HepG2 (cell line): ENCODE measurements around the gene TRIM25. TPM values are rescaled to one million over a fixed set of nuclear protein-coding genes. Genes with fewer than 3 reads are reported as not detected.

Experiments used
- DNMT1 ChIP-seq: sonication (generic); formaldehyde crosslinking; IDR thresholded peaks from 2 replicates; pipeline ENCODE4 v1.5.1; 2020; ENCODE audit warnings: mild to moderate bottlenecking, missing genetic modification reagents
- MYPOP ChIP-seq: sonication (generic); formaldehyde crosslinking; IDR thresholded peaks from 2 replicates; pipeline ENCODE4 v1.8.1; 2023; ENCODE audit warnings: mild to moderate bottlenecking, moderate library complexity, missing genetic modification reagents
- PHF20 ChIP-seq: sonication (generic); formaldehyde crosslinking; IDR thresholded peaks from 2 replicates; pipeline ENCODE4 v1.5.0; 2020; ENCODE audit warnings: mild to moderate bottlenecking, missing genetic modification reagents
- REPIN1 ChIP-seq: sonication (generic); formaldehyde crosslinking; IDR thresholded peaks from 2 replicates; pipeline ENCODE4 v1.8.0; 2022; ENCODE audit warnings: missing genetic modification reagents, low read depth, mild to moderate bottlenecking, borderline replicate concordance
- SIX4 ChIP-seq: sonication (generic); formaldehyde crosslinking; IDR thresholded peaks from 2 replicates; pipeline ENCODE4 v1.4.0; 2020; ENCODE audit warnings: missing genetic modification reagents
- SKI ChIP-seq: fragments of 450-650 bp; IDR thresholded peaks from one replicate; pipeline ENCODE4 v1.6.1; 2018; ENCODE audit warnings: mild to moderate bottlenecking; ENCODE audit not compliant: partially characterized antibody
- SP1 ChIP-seq, 2 experiments: fragments of 450-650 bp in 1 of 2; sonication (generic) in 1 of 2; formaldehyde crosslinking in 1 of 2; IDR thresholded peaks; 2 replicates each; pipeline versions ENCODE4 v1.4.0 to v1.6.1; 2016 to 2020; ENCODE audit warnings: missing genetic modification reagents in 1 of 2
- STAG1 ChIP-seq: sonication (generic); formaldehyde crosslinking; IDR thresholded peaks from 2 replicates; pipeline ENCODE4 v1.4.0; 2020; ENCODE audit warnings: missing genetic modification reagents
- TAF15 ChIP-seq: fragments of 200-400 bp; formaldehyde crosslinking; IDR thresholded peaks from one replicate; pipeline ENCODE4 v1.6.1; 2018; ENCODE audit warnings: mild to moderate bottlenecking, low read depth, low read length; ENCODE audit not compliant: poor library complexity, severe bottlenecking
- TEF ChIP-seq: sonication (generic); formaldehyde crosslinking; IDR thresholded peaks from 2 replicates; pipeline ENCODE4 v1.5.0; 2020; ENCODE audit warnings: missing genetic modification reagents
- ZBTB46 ChIP-seq: sonication (generic); formaldehyde crosslinking; IDR thresholded peaks from 2 replicates; pipeline ENCODE4 v1.4.0; 2020; ENCODE audit warnings: mild to moderate bottlenecking, missing genetic modification reagents, borderline replicate concordance
- ZFYVE20 ChIP-seq: sonication (generic); formaldehyde crosslinking; IDR thresholded peaks from 2 replicates; pipeline ENCODE4 v1.8.0; 2023; ENCODE audit warnings: low read depth, mild to moderate bottlenecking, moderate library complexity, missing genetic modification reagents, borderline replicate concordance
- ZNF280B ChIP-seq: sonication (generic); formaldehyde crosslinking; IDR thresholded peaks from 2 replicates; pipeline ENCODE4 v1.5.0; 2020; ENCODE audit warnings: missing genetic modification reagents, mild to moderate bottlenecking, borderline replicate concordance
- ZNF33A ChIP-seq: sonication (generic); formaldehyde crosslinking; IDR thresholded peaks from 2 replicates; pipeline ENCODE4 v1.5.1; 2020; ENCODE audit warnings: missing genetic modification reagents, mild to moderate bottlenecking, moderate library complexity, borderline replicate concordance
- ZNF430 ChIP-seq: sonication (generic); formaldehyde crosslinking; IDR thresholded peaks from 2 replicates; pipeline ENCODE4 v1.9.0; 2021; ENCODE audit warnings: mild to moderate bottlenecking, missing genetic modification reagents
- ZNF619 ChIP-seq: sonication (generic); formaldehyde crosslinking; IDR thresholded peaks from 2 replicates; pipeline ENCODE4 v1.4.0; 2020; ENCODE audit warnings: mild to moderate bottlenecking, missing genetic modification reagents
- ZNF644 ChIP-seq: IDR thresholded peaks from 2 replicates; pipeline ENCODE4 v1.6.1; 2016; ENCODE audit warnings: low read depth
- ZNF709 ChIP-seq: sonication (generic); formaldehyde crosslinking; IDR thresholded peaks from 2 replicates; pipeline ENCODE4 v1.5.0; 2020; ENCODE audit warnings: mild to moderate bottlenecking, missing genetic modification reagents
- ZNF800 ChIP-seq: sonication (generic); formaldehyde crosslinking; IDR thresholded peaks from 2 replicates; pipeline ENCODE4 v1.4.0; 2020; ENCODE audit warnings: missing genetic modification reagents
- ZNF839 ChIP-seq: sonication (generic); formaldehyde crosslinking; IDR thresholded peaks from 2 replicates; pipeline ENCODE4 v1.4.0; 2020; ENCODE audit warnings: missing genetic modification reagents, mild to moderate bottlenecking, borderline replicate concordance
- polyA plus RNA-seq, 8 experiments: library from polyadenylated mRNA; depleted of rRNA in 3 of 8; stranded (reverse) in 7 of 8; unstranded in 1 of 8; fragments of >200 nt; fragmentation: Illumina TruSeq in 4 of 8; extraction: Trizol in 4 of 8; gene quantifications; 2 replicates each; pipeline versions ENCODE4 v1.2.1 to v1.2.3, GENCODE V29; 2011 to 2016; ENCODE audit warnings: low read depth in 4 of 8, missing spikeins in 1 of 8, mixed read lengths in 1 of 8; ENCODE audit not compliant: insufficient read depth in 1 of 8
- total RNA-seq, 5 experiments: library from RNA; depleted of rRNA; stranded (reverse); fragments of >200 nt; fragmentation: Illumina TruSeq; extraction: Trizol; gene quantifications; 2 replicates each; pipeline ENCODE4 v1.2.3, GENCODE V29; 2016; ENCODE audit warnings: low read depth in 1 of 5

The TRIM25 gene
- total and polyA plus RNA-seq, 2 of the 13 experiments (the other 11 are each of a cell fraction or from before 2014, with no cell fraction given): 30.8 to 42.2 TPM

- peak; percentile 71 for TF ChIP-seq STAG1 (CRISPR knock-in tag)
- peak; percentile 75 for TF ChIP-seq SKI
- TF ChIP-seq ZNF619 (CRISPR knock-in tag): peak; percentile 89; the same call in 1 of the 2 replicates
- peak; percentile 48 for TF ChIP-seq TAF15
- TF ChIP-seq ZNF839 (CRISPR knock-in tag): 0 out of 2 replicates have a peak, but pooled peaks have one; percentile 87
- TF ChIP-seq SP1 (IDR thresholded peaks at IDR 0.05): no peak
- peak; percentile 51; the same call in 1 of the 2 replicates for TF ChIP-seq SP1 (CRISPR knock-in tag; IDR thresholded peaks at IDR 0.05)
- TF ChIP-seq ZBTB46 (CRISPR knock-in tag): 0 out of 2 replicates have a peak, but pooled peaks have one; percentile 45
- TF ChIP-seq ZNF280B (CRISPR knock-in tag): 0 out of 2 replicates have a peak, but pooled peaks have one; percentile 74
- TF ChIP-seq MYPOP (CRISPR knock-in tag): peak; percentile 96
- TF ChIP-seq TEF (CRISPR knock-in tag): peak; percentile 65; the same call in 1 of the 2 replicates
- peak; percentile 92 for TF ChIP-seq PHF20 (CRISPR knock-in tag)
- peak; percentile 87; the same call in 1 of the 2 replicates for TF ChIP-seq ZNF644 (CRISPR knock-in tag)
- TF ChIP-seq ZNF800 (CRISPR knock-in tag): peak; percentile 72; the same call in 1 of the 2 replicates
- no peak; the same call in 1 of the 2 replicates for TF ChIP-seq SIX4
- TF ChIP-seq ZFYVE20 (CRISPR knock-in tag): no peak
- TF ChIP-seq REPIN1 (CRISPR knock-in tag): peak; percentile 90
- peak; percentile 60 for TF ChIP-seq ZNF709 (CRISPR knock-in tag)
- no peak for TF ChIP-seq DNMT1 (CRISPR knock-in tag)
- peak; percentile 82; the same call in 1 of the 2 replicates for TF ChIP-seq ZNF33A (CRISPR knock-in tag)
- TF ChIP-seq ZNF430 (CRISPR knock-in tag): peak; percentile 97; the same call in 1 of the 2 replicates
Measured at GRCh38 chr17:56960596-56961538, 47.0 kb upstream of the TRIM25 start, which contains the start of gene COIL (continued).
